SK-N-SH (cell line): ENCODE results near the gene TNFRSF4.

ENCODE experiments used
- CTCF ChIP-seq: fragments of 200-600 bp; sonication (generic); IDR thresholded peaks from 2 replicates; pipeline ENCODE4 v1.6.1; 2017; ENCODE audit warnings: antibody characterized with exemption, mild to moderate bottlenecking, moderate library complexity
- EZH2phosphoT487 ChIP-seq: fragments of 200-600 bp; sonication (generic); IDR thresholded peaks from 2 replicates; pipeline ENCODE4 v1.6.1; 2017; ENCODE audit warnings: low read depth, mixed run types, mild to moderate bottlenecking, antibody characterized with exemption, moderate library complexity, borderline replicate concordance
- MXI1 ChIP-seq: IDR thresholded peaks from 2 replicates; pipeline ENCODE4 v1.6.1; 2012; ENCODE audit warnings: mild to moderate bottlenecking, low read depth, low read length, improper control_type of control experiment
- RCOR1 ChIP-seq: fragments of 150-350 bp; IDR thresholded peaks from 2 replicates; pipeline ENCODE4 v1.6.1; 2017; ENCODE audit warnings: antibody characterized with exemption, low read length
- SIN3A ChIP-seq: IDR thresholded peaks from 2 replicates; pipeline ENCODE4 v1.6.1; 2012; ENCODE audit warnings: low read depth, mild to moderate bottlenecking, low read length, moderate library complexity, borderline replicate concordance
- USF2 ChIP-seq: fragments of 150-350 bp; IDR thresholded peaks from 2 replicates; pipeline ENCODE4 v1.6.1; 2017; ENCODE audit warnings: antibody characterized with exemption, low read length, low read depth, borderline replicate concordance

- no peak for TF ChIP-seq MXI1
- no peak for TF ChIP-seq CTCF
- TF ChIP-seq EZH2phosphoT487 = no peak
- no peak for TF ChIP-seq USF2
- TF ChIP-seq SIN3A = no peak
- no peak for TF ChIP-seq RCOR1
These were observed 30.3 kb upstream of the TNFRSF4 start for GRCh38 chr1:1244192-1244811.
